Astrocyte (in vitro differentiated cells and primary cell): ENCODE data around the gene AQP2. TPM values are rescaled to one million over a fixed set of nuclear protein-coding genes. Genes with fewer than 3 reads are reported as not detected.

ENCODE experiments used
- DNase-seq: peaks from one replicate; pipeline ENCODE4 v3.0.0-alpha.2; 2010; ENCODE audit warnings: low read depth
- FAIRE-seq: peaks from 2 replicates; lab custom pipeline; 2011; peaks lifted over from hg19 to GRCh38; lab: Jason Lieb, UNC
- H2AFZ ChIP-seq: 2 replicates; pipeline ENCODE4 v1.6.0; 2012; ENCODE audit warnings: low read depth, low read length, inconsistent platforms
- H3K27ac ChIP-seq: 2 replicates; pipeline ENCODE4 v1.5.1; 2011; ENCODE audit warnings: low read depth, low read length, inconsistent platforms
- H3K27me3 ChIP-seq: 2 replicates; pipeline ENCODE4 v1.6.0; 2011; ENCODE audit warnings: low read length, inconsistent platforms; ENCODE audit not compliant: insufficient read depth
- H3K36me3 ChIP-seq: 2 replicates; pipeline ENCODE4 v1.5.1; 2011; ENCODE audit warnings: low read length, inconsistent platforms; ENCODE audit not compliant: insufficient read depth
- H3K4me1 ChIP-seq: 2 replicates; pipeline ENCODE4 v1.5.1; 2011; ENCODE audit warnings: low read length, inconsistent platforms; ENCODE audit not compliant: insufficient read depth
- H3K4me2 ChIP-seq: 2 replicates; pipeline ENCODE4 v1.6.0; 2012; ENCODE audit warnings: low read length, inconsistent platforms
- H3K4me3 ChIP-seq: 2 replicates; pipeline ENCODE4 v1.5.1; 2011; ENCODE audit warnings: low read depth, mild to moderate bottlenecking, low read length, inconsistent platforms; ENCODE audit not compliant: insufficient read depth
- H3K79me2 ChIP-seq: 2 replicates; pipeline ENCODE4 v1.6.0; 2012; ENCODE audit warnings: mild to moderate bottlenecking, low read length, inconsistent platforms; ENCODE audit not compliant: insufficient read depth
- H3K9ac ChIP-seq: 2 replicates; pipeline ENCODE4 v1.6.0; 2012; ENCODE audit warnings: mild to moderate bottlenecking, low read length, inconsistent platforms
- H3K9me3 ChIP-seq: 2 replicates; pipeline ENCODE4 v1.5.1; 2012; ENCODE audit warnings: low read depth, mild to moderate bottlenecking, low read length, inconsistent platforms; ENCODE audit not compliant: insufficient read depth
- H4K20me1 ChIP-seq: 2 replicates; pipeline ENCODE4 v1.6.0; 2012; ENCODE audit warnings: low read length, inconsistent platforms; ENCODE audit not compliant: insufficient read depth
- H3K27ac Mint-ChIP-seq: one replicate; pipeline ENCODE4 v1.8.0; 2021; ENCODE audit warnings: mild to moderate bottlenecking, mixed read lengths; ENCODE audit not compliant: unreplicated experiment
- H3K27me3 Mint-ChIP-seq: one replicate; pipeline ENCODE4 v1.8.0; 2021; ENCODE audit warnings: low read depth, mixed read lengths; ENCODE audit not compliant: unreplicated experiment
- H3K36me3 Mint-ChIP-seq: one replicate; pipeline ENCODE4 v1.8.0; 2021; ENCODE audit warnings: low read depth, mixed read lengths; ENCODE audit not compliant: unreplicated experiment
- H3K4me1 Mint-ChIP-seq: one replicate; pipeline ENCODE4 v1.8.0; 2021; ENCODE audit warnings: low read depth, mixed read lengths; ENCODE audit not compliant: unreplicated experiment
- H3K4me3 Mint-ChIP-seq: one replicate; pipeline ENCODE4 v1.8.0; 2021; ENCODE audit warnings: mild to moderate bottlenecking, moderate library complexity, mixed read lengths; ENCODE audit not compliant: unreplicated experiment
- H3K9me3 Mint-ChIP-seq: one replicate; pipeline ENCODE4 v1.8.0; 2021; ENCODE audit warnings: mild to moderate bottlenecking, mixed read lengths; ENCODE audit not compliant: unreplicated experiment
- EZH2 ChIP-seq: IDR thresholded peaks from 2 replicates; pipeline ENCODE4 v1.6.1; 2012; ENCODE audit warnings: mild to moderate bottlenecking, low read length, inconsistent platforms; ENCODE audit not compliant: insufficient read depth
- total RNA-seq: library from RNA; stranded (reverse); gene quantifications from 2 replicates; pipeline ENCODE4 v1.2.1, GENCODE V29; 2021
- TF ChIP-seq, protein P1 (sequence below): IDR thresholded peaks from 2 replicates; pipeline ENCODE4 v1.5.1; 2011; ENCODE audit warnings: low read depth, mild to moderate bottlenecking, inconsistent platforms, low read length, moderate library complexity; ENCODE audit not compliant: insufficient read depth

Gene AQP2
- total RNA-seq, 1 donor from 2014 or later: not detected

DNA sequence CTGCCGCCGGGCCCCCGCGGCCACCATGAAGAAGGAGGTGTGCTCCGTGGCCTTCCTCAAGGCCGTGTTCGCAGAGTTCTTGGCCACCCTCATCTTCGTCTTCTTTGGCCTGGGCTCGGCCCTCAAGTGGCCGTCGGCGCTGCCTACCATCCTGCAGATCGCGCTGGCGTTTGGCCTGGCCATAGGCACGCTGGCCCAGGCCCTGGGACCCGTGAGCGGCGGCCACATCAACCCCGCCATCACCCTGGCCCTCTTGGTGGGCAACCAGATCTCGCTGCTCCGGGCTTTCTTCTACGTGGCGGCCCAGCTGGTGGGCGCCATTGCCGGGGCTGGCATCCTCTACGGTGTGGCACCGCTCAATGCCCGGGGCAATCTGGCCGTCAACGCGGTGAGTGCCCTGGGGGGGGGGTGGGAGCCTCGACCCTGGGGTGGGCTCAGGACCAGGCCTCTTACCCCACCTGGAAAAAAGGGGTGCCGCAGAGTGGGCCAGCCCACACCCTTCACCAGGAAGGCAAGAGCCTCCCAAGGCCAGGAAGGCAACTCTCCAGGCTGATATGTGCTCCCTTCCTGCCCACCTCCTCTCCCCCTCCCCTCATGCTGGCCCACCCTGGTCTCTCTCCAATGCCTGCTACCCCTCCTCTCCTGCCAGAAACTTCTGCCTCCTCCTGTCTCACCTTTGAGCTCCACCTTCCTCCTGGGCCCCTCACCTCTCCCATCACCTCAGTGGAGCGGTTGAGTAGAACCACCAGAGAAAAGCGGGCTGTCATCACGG is 11.6 kb downstream of the AQP2 start:
- Histone ChIP-seq H3K9me3 (no peaks in the 10 kb centered on the region), H3K9ac (no peak overlapping the region), H2AFZ (no peak overlapping the region), H3K4me1 (peaks cover 12% of the 10 kb centered on the region), H3K4me2 (no peak overlapping the region), H3K36me3 (no peaks in the 10 kb centered on the region), H3K27me3 (peaks cover 27% of the 10 kb centered on the region), H4K20me1 (peaks cover 4% of the 10 kb centered on the region), H3K79me2 (no peaks in the 10 kb centered on the region), H3K4me3 (no peak overlapping the region), H3K27ac (no peak overlapping the region)
- Mint-ChIP-seq H3K27ac (no peak overlapping the region), H3K9me3 (peaks cover 2% of the 10 kb centered on the region), H3K4me1 (peaks cover 11% of the 10 kb centered on the region), H3K4me3 (no peak overlapping the region), H3K36me3 (peaks cover 11% of the 10 kb centered on the region), H3K27me3 (peaks cover 73% of the 10 kb centered on the region)
- TF ChIP-seq, protein P1, sequence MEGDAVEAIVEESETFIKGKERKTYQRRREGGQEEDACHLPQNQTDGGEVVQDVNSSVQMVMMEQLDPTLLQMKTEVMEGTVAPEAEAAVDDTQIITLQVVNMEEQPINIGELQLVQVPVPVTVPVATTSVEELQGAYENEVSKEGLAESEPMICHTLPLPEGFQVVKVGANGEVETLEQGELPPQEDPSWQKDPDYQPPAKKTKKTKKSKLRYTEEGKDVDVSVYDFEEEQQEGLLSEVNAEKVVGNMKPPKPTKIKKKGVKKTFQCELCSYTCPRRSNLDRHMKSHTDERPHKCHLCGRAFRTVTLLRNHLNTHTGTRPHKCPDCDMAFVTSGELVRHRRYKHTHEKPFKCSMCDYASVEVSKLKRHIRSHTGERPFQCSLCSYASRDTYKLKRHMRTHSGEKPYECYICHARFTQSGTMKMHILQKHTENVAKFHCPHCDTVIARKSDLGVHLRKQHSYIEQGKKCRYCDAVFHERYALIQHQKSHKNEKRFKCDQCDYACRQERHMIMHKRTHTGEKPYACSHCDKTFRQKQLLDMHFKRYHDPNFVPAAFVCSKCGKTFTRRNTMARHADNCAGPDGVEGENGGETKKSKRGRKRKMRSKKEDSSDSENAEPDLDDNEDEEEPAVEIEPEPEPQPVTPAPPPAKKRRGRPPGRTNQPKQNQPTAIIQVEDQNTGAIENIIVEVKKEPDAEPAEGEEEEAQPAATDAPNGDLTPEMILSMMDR: no peak
- TF ChIP-seq EZH2: peak; percentile 45
- FAIRE-seq (no peak), DNase-seq (no peak)

DNA sequence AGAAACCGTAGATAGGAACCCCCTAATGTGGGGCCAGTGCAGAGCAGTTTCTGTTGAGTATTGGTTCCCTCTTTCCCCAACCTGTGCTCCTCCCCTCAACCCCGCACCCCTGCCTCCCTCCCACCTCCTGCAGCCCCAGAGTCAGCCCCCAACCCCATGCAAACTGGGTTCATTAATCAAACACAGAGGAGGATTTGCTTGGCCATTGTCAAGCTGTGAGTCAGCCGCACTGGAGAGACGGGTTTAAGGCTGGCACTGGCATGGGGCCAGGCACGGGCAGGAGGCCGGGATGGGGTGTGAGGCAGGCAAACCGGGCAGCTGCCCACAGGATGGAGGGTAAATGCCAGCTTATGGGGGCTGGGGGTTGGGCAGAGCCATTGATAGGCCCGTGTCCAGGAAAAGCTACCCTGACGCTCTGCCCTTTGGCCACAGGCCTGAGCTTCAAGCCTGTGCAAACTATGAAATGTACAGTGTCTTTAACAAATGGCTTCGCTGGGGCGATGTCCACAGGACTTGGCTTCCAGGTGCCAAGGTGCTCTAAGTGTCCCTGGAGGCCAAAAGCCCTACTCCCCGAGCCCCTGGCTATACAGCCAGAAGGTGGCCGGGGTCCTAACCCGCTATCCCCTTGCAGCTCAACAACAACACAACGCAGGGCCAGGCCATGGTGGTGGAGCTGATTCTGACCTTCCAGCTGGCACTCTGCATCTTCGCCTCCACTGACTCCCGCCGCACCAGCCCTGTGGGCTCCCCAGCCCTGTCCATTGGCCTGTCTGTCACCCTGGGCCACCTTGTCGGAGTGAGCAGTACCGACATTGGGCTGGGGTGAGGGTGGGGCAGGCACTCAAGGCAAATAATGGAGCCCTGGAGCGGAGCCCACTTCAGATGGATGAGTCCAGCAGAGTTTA is 12.6 kb downstream of the AQP2 start:
- Mint-ChIP-seq H3K4me1 (peaks cover 11% of the 10 kb centered on the region), H3K4me3 (no peak overlapping the region), H3K27ac (no peak overlapping the region), H3K36me3 (peaks cover 11% of the 10 kb centered on the region), H3K9me3 (peaks cover 2% of the 10 kb centered on the region), H3K27me3 (peaks cover 67% of the 10 kb centered on the region)
- peaks cover 15% of the 10 kb centered on the region for H3K4me1 ChIP-seq
- H3K36me3 ChIP-seq: no peaks in the 10 kb centered on the region
- H3K79me2 ChIP-seq: no peaks in the 10 kb centered on the region
- H3K9me3 ChIP-seq: no peaks in the 10 kb centered on the region
- no peak for DNase-seq
- peaks cover 4% of the 10 kb centered on the region for H4K20me1 ChIP-seq
- H3K27me3 ChIP-seq: peaks cover 22% of the 10 kb centered on the region
- no peak overlapping the region for H3K27ac ChIP-seq
- H2AFZ ChIP-seq: no peak overlapping the region
- H3K9ac ChIP-seq: no peak overlapping the region
- peak overlapping the region; percentile 5 for H3K4me2 ChIP-seq
- TF ChIP-seq, protein P1: no peak
- TF ChIP-seq EZH2: no peak
- no peak overlapping the region for H3K4me3 ChIP-seq
- FAIRE-seq: no peak
